ENCODE results near the gene FAM177A1. TPM values are rescaled to one million over a fixed set of nuclear protein-coding genes. Genes with fewer than 3 reads are reported as not detected.
A peak's percentile ranks its signal among the peaks of the same experiment; 100 is the strongest.

FAM177A1 gene
- total and polyA plus RNA-seq, 2 of the 13 experiments (the other 11 are each of a cell fraction or from before 2014, with no cell fraction given): 72.9 to 119 TPM

DNA sequence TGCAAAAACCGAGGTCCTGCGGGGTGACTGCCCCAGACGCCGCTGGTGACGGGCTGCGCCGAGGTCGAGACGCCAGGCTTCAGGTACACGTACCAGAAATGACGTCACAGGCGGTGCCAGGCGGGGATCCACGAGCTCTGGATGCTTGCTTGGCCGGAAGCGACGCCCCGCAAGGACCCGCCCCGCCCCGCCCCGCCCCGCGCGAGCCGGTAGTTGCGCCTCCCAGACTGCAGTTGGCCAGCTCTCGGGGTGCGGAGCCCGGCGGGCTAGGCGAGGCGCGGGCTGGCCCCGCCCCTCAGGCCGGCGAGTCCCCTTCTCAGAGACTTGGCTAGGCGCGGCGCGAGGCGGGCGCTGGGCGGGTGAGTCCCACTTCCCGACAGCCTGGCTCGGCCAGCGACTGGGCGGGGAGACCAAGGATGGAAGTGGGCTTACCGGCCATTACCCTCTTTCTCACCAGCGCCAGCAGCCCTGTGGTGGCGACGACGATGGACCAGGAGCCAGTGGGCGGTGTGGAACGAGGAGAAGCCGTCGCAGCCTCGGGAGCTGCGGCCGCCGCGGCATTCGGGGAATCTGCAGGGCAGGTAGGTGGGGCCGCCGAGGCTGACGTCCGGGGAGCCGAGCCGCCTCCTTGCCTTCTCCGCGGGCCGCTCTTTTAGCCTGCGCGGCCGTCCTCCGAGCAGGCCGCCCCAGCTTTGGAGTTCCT, at the start of gene FAM177A1 (continued):
- TF ChIP-seq CBX2 (IDR thresholded peaks at IDR 0.05; ENCODE audit: low read depth, low read length) (no peak), CBX2 (CRISPR knock-in tag; IDR thresholded peaks at IDR 0.05; ENCODE audit: low read depth) (no peak; the same call in 1 of the 2 replicates), SOX5 (CRISPR knock-in tag; IDR thresholded peaks at IDR 0.05; ENCODE audit: borderline replicate concordance) (peak; percentile 77; the same call in 1 of the 2 replicates), HNRNPL (IDR thresholded peaks at IDR 0.05; ENCODE audit: low read depth, low read length) (no peak), ZNF616 (CRISPR knock-in tag; IDR thresholded peaks at IDR 0.05; ENCODE audit: low read depth) (peak; percentile 96; the same call in 1 of the 2 replicates), POGZ (CRISPR knock-in tag; IDR thresholded peaks at IDR 0.05) (peak; percentile 97), KIAA2018 (CRISPR knock-in tag; IDR thresholded peaks at IDR 0.05; ENCODE audit: borderline replicate concordance) (peak; percentile 93; the same call in 1 of the 2 replicates), KLF12 (CRISPR knock-in tag; IDR thresholded peaks at IDR 0.05; ENCODE audit: borderline replicate concordance) (peak; percentile 94), ZSCAN9 (CRISPR knock-in tag; IDR thresholded peaks at IDR 0.05; ENCODE audit: borderline replicate concordance) (peak; percentile 81; the same call in 1 of the 2 replicates), ZNF672 (CRISPR knock-in tag; IDR thresholded peaks at IDR 0.05) (no peak), GATAD1 (CRISPR knock-in tag; IDR thresholded peaks at IDR 0.05) (peak; percentile 86), ARNT (IDR thresholded peaks at IDR 0.05) (no peak), ZFX (CRISPR knock-in tag; IDR thresholded peaks at IDR 0.05; ENCODE audit: low read depth) (peak; percentile 98), BATF2 (CRISPR knock-in tag; IDR thresholded peaks at IDR 0.05) (no peak; the same call in 1 of the 2 replicates), NCOA2 (CRISPR knock-in tag; IDR thresholded peaks at IDR 0.05) (no peak; the same call in 1 of the 2 replicates), ZNF431 (CRISPR knock-in tag; IDR thresholded peaks at IDR 0.05; ENCODE audit: borderline replicate concordance, low read depth) (peak; percentile 96; the same call in 1 of the 2 replicates), ZNF446 (CRISPR knock-in tag; IDR thresholded peaks at IDR 0.05) (peak; percentile 99)
- TF ChIP-seq, protein P1, sequence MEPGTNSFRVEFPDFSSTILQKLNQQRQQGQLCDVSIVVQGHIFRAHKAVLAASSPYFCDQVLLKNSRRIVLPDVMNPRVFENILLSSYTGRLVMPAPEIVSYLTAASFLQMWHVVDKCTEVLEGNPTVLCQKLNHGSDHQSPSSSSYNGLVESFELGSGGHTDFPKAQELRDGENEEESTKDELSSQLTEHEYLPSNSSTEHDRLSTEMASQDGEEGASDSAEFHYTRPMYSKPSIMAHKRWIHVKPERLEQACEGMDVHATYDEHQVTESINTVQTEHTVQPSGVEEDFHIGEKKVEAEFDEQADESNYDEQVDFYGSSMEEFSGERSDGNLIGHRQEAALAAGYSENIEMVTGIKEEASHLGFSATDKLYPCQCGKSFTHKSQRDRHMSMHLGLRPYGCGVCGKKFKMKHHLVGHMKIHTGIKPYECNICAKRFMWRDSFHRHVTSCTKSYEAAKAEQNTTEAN (CRISPR knock-in tag; conservative IDR thresholded peaks at IDR 0.05): peak; percentile 90
- TF ChIP-seq, protein P2, sequence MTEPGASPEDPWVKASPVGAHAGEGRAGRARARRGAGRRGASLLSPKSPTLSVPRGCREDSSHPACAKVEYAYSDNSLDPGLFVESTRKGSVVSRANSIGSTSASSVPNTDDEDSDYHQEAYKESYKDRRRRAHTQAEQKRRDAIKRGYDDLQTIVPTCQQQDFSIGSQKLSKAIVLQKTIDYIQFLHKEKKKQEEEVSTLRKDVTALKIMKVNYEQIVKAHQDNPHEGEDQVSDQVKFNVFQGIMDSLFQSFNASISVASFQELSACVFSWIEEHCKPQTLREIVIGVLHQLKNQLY (CRISPR knock-in tag; IDR thresholded peaks at IDR 0.05): peak; percentile 73
